Fibroblast of the aortic adventitia (primary cell): ENCODE data around the gene EIF4A2. TPM values are rescaled to one million over a fixed set of nuclear protein-coding genes. Genes with fewer than 3 reads are reported as not detected.

Source experiments
- DNase-seq: peaks from one replicate; pipeline ENCODE4 v3.0.0-alpha.2; 2010; ENCODE audit warnings: low read depth
- H3K4me3 ChIP-seq: 2 replicates; pipeline ENCODE4 v1.5.1; 2011; ENCODE audit warnings: low read depth, mild to moderate bottlenecking, control low read depth, low read length, moderate library complexity
- total RNA-seq: library from RNA; depleted of rRNA; stranded (reverse); fragments of >200 nt; gene quantifications from 2 replicates; pipeline ENCODE4 v1.2.3, GENCODE V29; 2012; ENCODE audit warnings: low replicate concordance
- TF ChIP-seq, protein P1 (sequence below): IDR thresholded peaks from 2 replicates; pipeline ENCODE4 v1.5.1; 2011; ENCODE audit warnings: mild to moderate bottlenecking, low read length, control low read depth, inconsistent platforms; ENCODE audit not compliant: insufficient read depth

The EIF4A2 gene
- total RNA-seq, 1 donor = 383 TPM

DNA sequence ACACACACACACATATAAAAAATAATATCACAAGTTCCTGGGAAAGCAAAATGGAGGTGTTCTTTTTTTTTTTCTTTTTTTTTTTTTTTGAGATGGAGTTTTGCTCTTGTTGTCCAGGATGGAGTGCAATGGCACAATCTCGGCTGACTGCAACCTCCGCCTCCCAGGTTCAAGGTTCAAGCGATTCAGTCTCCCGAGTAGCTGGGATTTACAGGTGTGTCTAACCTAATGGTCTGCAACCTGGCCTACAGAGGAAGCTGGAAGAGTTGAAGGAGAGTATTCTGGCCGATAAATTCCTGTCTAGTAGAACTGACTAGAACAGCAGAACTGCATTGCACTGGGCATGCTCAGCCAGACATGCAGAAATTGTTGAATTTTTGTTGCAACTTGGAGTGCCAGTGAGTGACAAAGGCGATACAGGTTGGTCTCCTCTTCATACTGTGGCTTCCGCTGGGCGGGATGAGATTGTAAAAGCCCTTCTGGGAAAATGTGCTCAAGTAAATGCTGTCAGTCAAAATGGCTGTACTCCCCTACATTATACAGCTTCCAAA, 22.4 kb upstream of the EIF4A2 start:
- TF ChIP-seq, protein P1, sequence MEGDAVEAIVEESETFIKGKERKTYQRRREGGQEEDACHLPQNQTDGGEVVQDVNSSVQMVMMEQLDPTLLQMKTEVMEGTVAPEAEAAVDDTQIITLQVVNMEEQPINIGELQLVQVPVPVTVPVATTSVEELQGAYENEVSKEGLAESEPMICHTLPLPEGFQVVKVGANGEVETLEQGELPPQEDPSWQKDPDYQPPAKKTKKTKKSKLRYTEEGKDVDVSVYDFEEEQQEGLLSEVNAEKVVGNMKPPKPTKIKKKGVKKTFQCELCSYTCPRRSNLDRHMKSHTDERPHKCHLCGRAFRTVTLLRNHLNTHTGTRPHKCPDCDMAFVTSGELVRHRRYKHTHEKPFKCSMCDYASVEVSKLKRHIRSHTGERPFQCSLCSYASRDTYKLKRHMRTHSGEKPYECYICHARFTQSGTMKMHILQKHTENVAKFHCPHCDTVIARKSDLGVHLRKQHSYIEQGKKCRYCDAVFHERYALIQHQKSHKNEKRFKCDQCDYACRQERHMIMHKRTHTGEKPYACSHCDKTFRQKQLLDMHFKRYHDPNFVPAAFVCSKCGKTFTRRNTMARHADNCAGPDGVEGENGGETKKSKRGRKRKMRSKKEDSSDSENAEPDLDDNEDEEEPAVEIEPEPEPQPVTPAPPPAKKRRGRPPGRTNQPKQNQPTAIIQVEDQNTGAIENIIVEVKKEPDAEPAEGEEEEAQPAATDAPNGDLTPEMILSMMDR = no peak
- no peak for DNase-seq

DNA sequence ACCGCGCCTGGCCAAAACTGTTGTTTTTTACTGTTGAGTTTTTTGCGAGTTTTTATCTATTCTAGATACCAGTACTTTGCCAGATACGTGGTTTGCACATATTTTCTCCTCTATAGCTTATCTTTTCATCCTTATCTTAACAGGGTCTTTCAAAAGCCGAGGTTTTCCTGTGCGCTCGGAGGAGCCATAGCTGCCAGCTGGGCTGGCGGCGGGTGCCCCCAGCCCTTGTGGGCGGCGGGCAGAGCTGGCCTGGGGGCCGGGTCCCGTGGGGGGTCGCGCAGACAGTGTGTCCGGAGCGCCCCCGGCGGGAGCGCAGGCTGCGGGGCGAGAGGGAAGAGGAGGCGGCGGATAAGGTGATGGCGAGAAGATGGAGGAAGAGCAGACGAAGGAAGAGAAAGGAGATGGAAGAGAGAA, 11.1 kb upstream of the EIF4A2 start:
- TF ChIP-seq, protein P1 = no peak
- H3K4me3 ChIP-seq = peak overlapping the region; percentile 37
- peak; percentile 50 for DNase-seq

More for the DNA sequence above, 22.4 kb upstream of the EIF4A2 start:
- H3K4me3 ChIP-seq = no peak overlapping the region

DNA sequence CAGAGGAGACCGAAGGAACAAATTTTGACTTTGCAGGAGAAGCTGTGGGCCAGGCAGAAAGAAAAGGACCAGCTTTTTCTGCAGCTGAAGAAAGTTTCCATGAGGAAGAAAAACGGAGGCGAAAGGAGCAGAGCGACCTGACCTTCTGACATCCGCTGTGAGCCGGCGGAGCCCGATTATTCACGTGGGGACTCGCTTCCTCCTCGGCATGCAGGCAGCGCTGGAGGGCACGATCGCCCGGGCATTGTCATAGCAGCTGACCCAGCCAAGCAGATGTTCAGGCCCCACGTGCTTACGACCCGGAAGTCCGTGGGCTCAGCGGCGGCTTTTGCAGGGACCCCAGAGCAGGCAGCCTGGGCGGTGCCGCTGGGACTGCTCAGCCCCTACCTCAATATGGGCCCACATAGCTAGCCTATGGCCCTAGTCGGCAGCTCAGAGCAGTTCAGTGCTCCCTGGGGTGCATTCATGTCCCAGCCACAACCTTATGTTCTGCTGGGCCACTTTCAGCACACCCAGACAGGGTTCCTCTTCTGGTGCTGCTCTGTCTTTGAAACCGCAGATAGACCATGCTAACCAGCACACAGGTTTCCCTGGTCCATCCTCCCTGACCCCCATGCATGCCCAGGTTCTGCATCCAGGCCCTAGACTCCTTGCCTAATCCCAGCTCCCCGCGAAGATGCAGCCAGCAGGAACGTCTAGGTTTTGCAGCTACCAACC, 10.5 kb upstream of the EIF4A2 start:
- peak; percentile 15 for DNase-seq
- TF ChIP-seq, protein P1 = no peak
- peak overlapping the region; percentile 37 for H3K4me3 ChIP-seq

DNA sequence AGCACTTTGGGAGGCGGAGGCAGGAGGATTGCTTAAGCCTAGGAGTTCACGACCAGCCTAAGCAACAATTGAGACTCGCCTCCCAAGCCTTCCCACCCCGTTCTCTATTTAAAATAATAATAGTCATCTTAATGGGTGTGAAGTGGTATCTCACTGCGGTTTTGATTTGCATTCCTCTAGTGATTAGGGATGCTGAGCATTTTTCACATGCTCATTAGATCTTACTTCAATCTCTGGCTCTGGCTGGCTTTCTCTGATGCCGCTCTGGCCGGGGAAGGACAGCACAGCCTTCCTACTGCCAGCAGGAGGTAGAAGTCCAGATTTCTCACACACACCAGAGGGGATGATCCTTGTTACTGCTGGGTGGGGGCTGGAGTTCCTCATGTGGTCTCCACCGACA, 7.4 kb upstream of the EIF4A2 start:
- TF ChIP-seq, protein P1 = no peak
- H3K4me3 ChIP-seq = no peak overlapping the region
- peak; percentile 7 for DNase-seq

DNA sequence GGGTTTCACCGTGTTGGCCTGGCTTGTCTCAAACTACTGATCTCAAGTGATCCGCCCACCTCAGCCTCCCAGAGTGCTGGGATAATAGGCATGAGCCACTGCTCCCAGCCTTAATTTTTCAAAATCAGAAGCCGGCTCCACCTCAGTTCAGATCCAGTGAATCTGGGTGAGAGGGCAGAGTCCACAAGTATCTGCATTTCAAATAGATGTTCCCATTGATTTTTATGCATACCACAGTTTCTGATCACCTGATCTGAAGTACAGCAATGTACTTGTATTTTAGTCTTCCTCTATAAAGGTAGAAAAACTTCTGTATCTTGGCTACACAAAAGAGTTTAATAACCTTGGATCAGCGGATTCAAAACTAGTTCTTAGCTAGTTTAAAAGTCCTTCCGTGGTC, 4.2 kb upstream of the EIF4A2 start:
- H3K4me3 ChIP-seq = no peak overlapping the region
- TF ChIP-seq, protein P1 = no peak
- DNase-seq = no peak

DNA sequence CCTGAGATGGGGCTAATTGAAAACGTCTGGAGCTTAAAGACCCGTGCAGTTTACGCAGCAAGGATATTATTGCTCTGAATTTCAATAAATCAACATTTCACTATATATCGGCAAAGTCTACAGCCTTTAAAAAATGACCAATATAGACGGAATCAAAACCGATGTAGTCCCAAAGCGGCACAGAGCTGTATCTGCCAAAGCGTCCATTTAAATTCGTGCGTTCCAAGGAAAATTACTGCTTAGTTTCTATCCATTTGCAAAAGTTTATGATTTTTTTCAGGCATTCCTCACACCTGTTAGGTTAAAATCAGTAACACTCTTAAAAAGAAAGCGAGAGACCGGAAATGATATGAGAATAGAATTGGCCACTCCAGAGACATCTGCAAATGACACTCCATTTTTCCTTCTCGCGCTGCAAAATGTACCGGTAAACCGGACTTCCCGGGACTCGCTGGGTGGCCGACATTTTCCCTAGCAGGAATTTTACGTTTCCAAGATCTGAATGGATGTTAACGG, 777 bp upstream of the EIF4A2 start:
- peak overlapping the region; percentile 90 for H3K4me3 ChIP-seq
- TF ChIP-seq, protein P1 = no peak
- DNase-seq = no peak
